ENCODE data around the gene SPECC1L.

- no peak for TF ChIP-seq CTCF (conservative IDR thresholded peaks at IDR 0.05; ENCODE audit: low read depth, low read length)
- no peak for TF ChIP-seq EZH2phosphoT487 (IDR thresholded peaks at IDR 0.05; ENCODE audit: borderline replicate concordance, low read length)
Observed at GRCh38 chr22:24466716-24467328, 196.2 kb downstream of the SPECC1L start.

Data from PC-3 (cell line).